Neutrophil (primary cell): ENCODE results near the gene OR5B12.

Experiments used
- H3K27ac ChIP-seq: fragments of 200-600 bp; sonication (generic); 2 replicates; pipeline ENCODE4 v1.5.1; 2016; ENCODE audit warnings: mild to moderate bottlenecking, moderate library complexity
- H3K27me3 ChIP-seq: fragments of 200-600 bp; sonication (generic); 2 replicates; pipeline ENCODE4 v1.6.0; 2016; ENCODE audit warnings: mild to moderate bottlenecking
- H3K36me3 ChIP-seq: fragments of 200-600 bp; sonication (generic); 2 replicates; pipeline ENCODE4 v1.5.1; 2017
- H3K4me1 ChIP-seq, 2 experiments: fragments of 200-600 bp in 1 of 2; sonication (generic) in 1 of 2; 1 replicate in 1 of 2; 2 replicates in 1 of 2; pipeline versions ENCODE4 v1.5.1 to v1.6.1; 2013 to 2016; ENCODE audit warnings: low read depth in 1 of 2, low read length in 1 of 2, mild to moderate bottlenecking in 1 of 2, moderate library complexity in 1 of 2; ENCODE audit not compliant: control insufficient read depth in 1 of 2, insufficient read depth in 1 of 2
- H3K4me3 ChIP-seq, 2 experiments: fragments of 200-600 bp in 1 of 2; sonication (generic) in 1 of 2; 1 replicate in 1 of 2; 2 replicates in 1 of 2; pipeline ENCODE4 v1.5.1; 2013 to 2016; ENCODE audit warnings: low read depth in 1 of 2, low read length in 1 of 2, mild to moderate bottlenecking in 1 of 2, moderate library complexity in 1 of 2
- H3K9me3 ChIP-seq: fragments of 200-600 bp; sonication (generic); 2 replicates; pipeline ENCODE4 v1.5.1; 2016
- TF ChIP-seq, protein P1 (sequence below): fragments of 200-600 bp; sonication (generic); IDR thresholded peaks from 2 replicates; pipeline ENCODE4 v1.5.1; 2016; ENCODE audit warnings: antibody characterized with exemption

OR5B12 gene

DNA sequence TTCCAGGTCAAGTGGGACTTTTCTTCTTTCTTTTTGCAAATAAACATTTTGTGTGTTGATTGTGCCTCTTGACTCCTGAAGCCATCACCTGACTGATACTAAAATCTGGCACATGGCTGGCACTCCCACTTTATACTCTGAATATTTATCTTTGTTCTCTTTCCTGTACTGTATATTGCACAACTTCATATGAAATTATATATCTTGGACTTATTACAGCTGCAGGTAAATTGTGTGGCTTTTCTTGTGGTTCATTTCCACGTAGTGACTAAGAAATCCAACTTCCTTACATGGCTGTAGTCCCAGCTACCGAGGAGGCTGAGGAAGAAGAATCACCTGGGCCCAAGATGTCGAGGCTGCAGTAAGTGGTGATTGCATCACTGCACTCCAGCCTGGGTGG, 23.7 kb upstream of the OR5B12 start:
- no peaks in the 10 kb centered on the region for H3K9me3 ChIP-seq
- no peaks in the 10 kb centered on the region for H3K36me3 ChIP-seq
- no peak overlapping the region for H3K27ac ChIP-seq
- H3K4me3 ChIP-seq: no peak overlapping the region
- H3K4me1 ChIP-seq: no peaks in the 10 kb centered on the region
- no peaks in the 10 kb centered on the region for H3K27me3 ChIP-seq
- TF ChIP-seq, protein P1, sequence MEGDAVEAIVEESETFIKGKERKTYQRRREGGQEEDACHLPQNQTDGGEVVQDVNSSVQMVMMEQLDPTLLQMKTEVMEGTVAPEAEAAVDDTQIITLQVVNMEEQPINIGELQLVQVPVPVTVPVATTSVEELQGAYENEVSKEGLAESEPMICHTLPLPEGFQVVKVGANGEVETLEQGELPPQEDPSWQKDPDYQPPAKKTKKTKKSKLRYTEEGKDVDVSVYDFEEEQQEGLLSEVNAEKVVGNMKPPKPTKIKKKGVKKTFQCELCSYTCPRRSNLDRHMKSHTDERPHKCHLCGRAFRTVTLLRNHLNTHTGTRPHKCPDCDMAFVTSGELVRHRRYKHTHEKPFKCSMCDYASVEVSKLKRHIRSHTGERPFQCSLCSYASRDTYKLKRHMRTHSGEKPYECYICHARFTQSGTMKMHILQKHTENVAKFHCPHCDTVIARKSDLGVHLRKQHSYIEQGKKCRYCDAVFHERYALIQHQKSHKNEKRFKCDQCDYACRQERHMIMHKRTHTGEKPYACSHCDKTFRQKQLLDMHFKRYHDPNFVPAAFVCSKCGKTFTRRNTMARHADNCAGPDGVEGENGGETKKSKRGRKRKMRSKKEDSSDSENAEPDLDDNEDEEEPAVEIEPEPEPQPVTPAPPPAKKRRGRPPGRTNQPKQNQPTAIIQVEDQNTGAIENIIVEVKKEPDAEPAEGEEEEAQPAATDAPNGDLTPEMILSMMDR: no peak

DNA sequence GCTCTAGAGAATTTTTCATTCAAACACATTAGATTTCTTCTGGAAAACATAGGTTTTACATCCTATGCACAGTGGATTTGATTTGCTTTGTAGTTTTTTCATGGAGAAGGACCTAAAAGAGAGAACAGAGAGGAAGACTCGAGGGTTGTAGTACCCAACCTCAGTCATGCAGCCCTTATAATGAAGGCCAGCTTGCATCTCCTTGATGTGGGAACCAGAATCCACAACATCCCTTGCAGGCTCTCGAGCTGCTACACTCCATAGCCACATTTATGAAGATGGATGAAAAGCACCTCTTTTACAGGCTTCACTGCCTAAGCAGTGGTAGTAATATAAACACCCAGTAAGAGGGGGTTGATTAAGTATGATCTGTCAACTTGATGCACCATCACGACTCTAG, 9.5 kb upstream of the OR5B12 start:
- TF ChIP-seq, protein P1: no peak
- H3K27me3 ChIP-seq: no peaks in the 10 kb centered on the region
- no peaks in the 10 kb centered on the region for H3K36me3 ChIP-seq
- H3K27ac ChIP-seq: no peak overlapping the region
- no peaks in the 10 kb centered on the region for H3K9me3 ChIP-seq
- no peaks in the 10 kb centered on the region for H3K4me1 ChIP-seq
- H3K4me3 ChIP-seq: no peak overlapping the region

DNA sequence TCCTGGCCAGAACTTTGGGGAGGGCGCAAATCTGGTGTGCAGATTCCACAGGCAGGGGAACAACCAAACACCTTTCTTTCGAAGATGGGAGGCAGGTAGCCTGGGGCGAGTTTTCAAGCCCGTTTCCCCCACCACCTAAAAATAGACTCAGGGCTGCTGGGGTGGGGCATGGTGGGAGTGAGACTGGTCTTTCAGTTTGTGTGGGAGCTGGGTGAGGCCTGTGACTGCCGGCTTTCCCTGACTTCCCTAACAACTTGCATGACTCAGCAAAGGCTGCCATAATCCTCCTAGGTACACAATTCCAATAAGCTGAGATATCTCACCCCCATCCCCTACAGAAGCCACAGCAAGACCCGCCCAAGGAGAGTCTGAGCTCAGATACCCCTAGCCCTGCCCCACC, 4.3 kb upstream of the OR5B12 start:
- TF ChIP-seq, protein P1: no peak
- H3K36me3 ChIP-seq: no peaks in the 10 kb centered on the region
- no peak overlapping the region for H3K4me3 ChIP-seq
- no peak overlapping the region for H3K27ac ChIP-seq
- H3K9me3 ChIP-seq: no peaks in the 10 kb centered on the region
- H3K4me1 ChIP-seq: no peaks in the 10 kb centered on the region
- no peaks in the 10 kb centered on the region for H3K27me3 ChIP-seq

DNA sequence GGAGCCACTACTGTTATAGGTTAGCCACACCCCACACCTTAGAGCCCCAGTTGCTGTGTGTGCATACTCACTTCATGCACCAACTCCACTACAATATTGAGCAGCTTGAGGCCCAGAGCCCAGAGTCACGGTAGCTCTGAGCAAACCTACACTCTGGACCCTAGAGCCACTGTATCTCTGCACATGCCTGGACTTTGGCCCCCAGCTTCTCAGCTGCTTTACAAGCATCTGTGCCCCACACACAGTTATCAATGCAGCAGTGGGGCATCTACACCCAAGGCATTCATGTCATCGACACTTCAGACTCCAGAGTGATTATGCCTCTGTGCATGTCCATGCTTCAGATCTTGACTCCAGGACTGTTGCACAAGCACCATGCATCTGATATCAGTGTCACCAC, 2.3 kb upstream of the OR5B12 start:
- H3K36me3 ChIP-seq: no peaks in the 10 kb centered on the region
- H3K27ac ChIP-seq: no peak overlapping the region
- TF ChIP-seq, protein P1: no peak
- H3K27me3 ChIP-seq: no peaks in the 10 kb centered on the region
- H3K4me3 ChIP-seq: no peak overlapping the region
- H3K4me1 ChIP-seq: no peaks in the 10 kb centered on the region
- no peaks in the 10 kb centered on the region for H3K9me3 ChIP-seq

DNA sequence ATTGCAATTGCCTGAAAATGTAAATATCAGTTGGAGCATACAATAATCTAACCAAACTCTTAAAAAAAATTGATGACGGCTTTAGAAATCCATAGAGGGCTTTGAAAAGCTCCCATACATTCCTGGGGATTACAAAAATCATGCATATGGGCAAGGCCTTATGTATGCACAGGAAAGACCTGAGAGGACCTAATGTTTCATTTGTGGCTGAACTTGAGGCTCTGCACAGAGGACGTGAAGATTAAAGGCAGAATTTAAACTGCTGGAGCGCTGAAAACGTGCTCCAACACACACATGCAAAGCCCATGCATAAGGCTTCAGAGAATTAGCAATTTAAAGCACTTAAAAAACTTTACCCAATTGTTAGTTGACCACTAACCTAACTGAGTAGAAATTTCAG, 3.5 kb downstream of the OR5B12 start:
- Histone ChIP-seq H3K27ac (no peak overlapping the region), H3K9me3 (no peaks in the 10 kb centered on the region), H3K4me3 (no peak overlapping the region), H3K27me3 (no peaks in the 10 kb centered on the region), H3K4me1 (no peaks in the 10 kb centered on the region), H3K36me3 (no peaks in the 10 kb centered on the region)
- TF ChIP-seq, protein P1: no peak

DNA sequence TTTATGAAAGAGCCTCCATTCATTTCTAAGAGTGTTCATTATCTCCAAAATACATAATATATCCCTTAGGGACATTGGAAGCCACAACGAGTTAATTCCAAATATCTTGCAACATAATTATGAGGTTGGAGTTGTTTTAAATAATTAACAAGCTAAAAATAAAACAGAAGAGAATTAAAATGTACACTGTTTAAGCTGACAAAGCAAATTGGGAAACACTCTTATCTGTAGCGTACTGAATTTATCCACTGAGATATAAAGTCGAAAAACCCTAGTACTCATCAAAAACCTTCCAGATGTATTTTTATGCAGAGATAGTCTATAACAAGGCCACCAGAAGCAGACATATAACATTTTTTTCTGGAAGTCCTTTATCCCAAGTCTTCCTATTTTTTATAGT, 7.8 kb downstream of the OR5B12 start:
- no peak overlapping the region for H3K4me3 ChIP-seq
- H3K36me3 ChIP-seq: no peaks in the 10 kb centered on the region
- TF ChIP-seq, protein P1: no peak
- H3K27me3 ChIP-seq: no peaks in the 10 kb centered on the region
- no peak overlapping the region for H3K27ac ChIP-seq
- no peaks in the 10 kb centered on the region for H3K4me1 ChIP-seq
- no peaks in the 10 kb centered on the region for H3K9me3 ChIP-seq
